Mesothelial cell of epicardium (in vitro differentiated cells): Measurements from ENCODE around the gene METTL17. TPM values are rescaled to one million over a fixed set of nuclear protein-coding genes. Genes with fewer than 3 reads are reported as not detected.
A peak's percentile ranks its signal among the peaks of the same experiment; 100 is the strongest.

Source experiments
- DNase-seq, 2 experiments: peaks; one replicate each; pipeline ENCODE4 v3.0.0; 2021; ENCODE audit warnings: low spot score in 2 of 2; ENCODE audit not compliant: unreplicated experiment in 2 of 2
- H3K27ac Mint-ChIP-seq: 2 replicates; pipeline ENCODE4 v1.8.0; 2021; ENCODE audit warnings: mixed read lengths
- H3K27me3 Mint-ChIP-seq: 2 replicates; pipeline ENCODE4 v1.8.0; 2021; ENCODE audit warnings: low read depth, mixed read lengths
- H3K36me3 Mint-ChIP-seq: 2 replicates; pipeline ENCODE4 v1.8.0; 2021; ENCODE audit warnings: mixed read lengths
- H3K4me1 Mint-ChIP-seq: 2 replicates; pipeline ENCODE4 v1.8.0; 2021; ENCODE audit warnings: mixed read lengths
- H3K4me3 Mint-ChIP-seq: 2 replicates; pipeline ENCODE4 v1.8.0; 2021; ENCODE audit warnings: mild to moderate bottlenecking, moderate library complexity, mixed read lengths
- H3K9me3 Mint-ChIP-seq: 2 replicates; pipeline ENCODE4 v1.8.0; 2021; ENCODE audit warnings: mixed read lengths
- total RNA-seq: library from RNA; stranded (reverse); gene quantifications from 3 replicates; pipeline ENCODE4 v1.2.1, GENCODE V29; 2021
- TF ChIP-seq, protein P1 (sequence below): fragments of 200-600 bp; sonication (generic); IDR thresholded peaks from one replicate; pipeline ENCODE4 v1.5.0; 2021; ENCODE audit warnings: antibody characterized with exemption; ENCODE audit not compliant: unreplicated experiment

Gene METTL17
- total RNA-seq, 1 donor from 2014 or later, result 72.4 TPM

- no peak overlapping the region for H3K4me3 Mint-ChIP-seq
- no peaks in the 10 kb centered on the region for H3K9me3 Mint-ChIP-seq
- no peak overlapping the region for H3K27ac Mint-ChIP-seq
- no peak for DNase-seq
- H3K4me1 Mint-ChIP-seq, result peaks cover 32% of the 10 kb centered on the region
- H3K27me3 Mint-ChIP-seq, result no peaks in the 10 kb centered on the region
- H3K36me3 Mint-ChIP-seq, result peaks cover 30% of the 10 kb centered on the region
- TF ChIP-seq, protein P1, sequence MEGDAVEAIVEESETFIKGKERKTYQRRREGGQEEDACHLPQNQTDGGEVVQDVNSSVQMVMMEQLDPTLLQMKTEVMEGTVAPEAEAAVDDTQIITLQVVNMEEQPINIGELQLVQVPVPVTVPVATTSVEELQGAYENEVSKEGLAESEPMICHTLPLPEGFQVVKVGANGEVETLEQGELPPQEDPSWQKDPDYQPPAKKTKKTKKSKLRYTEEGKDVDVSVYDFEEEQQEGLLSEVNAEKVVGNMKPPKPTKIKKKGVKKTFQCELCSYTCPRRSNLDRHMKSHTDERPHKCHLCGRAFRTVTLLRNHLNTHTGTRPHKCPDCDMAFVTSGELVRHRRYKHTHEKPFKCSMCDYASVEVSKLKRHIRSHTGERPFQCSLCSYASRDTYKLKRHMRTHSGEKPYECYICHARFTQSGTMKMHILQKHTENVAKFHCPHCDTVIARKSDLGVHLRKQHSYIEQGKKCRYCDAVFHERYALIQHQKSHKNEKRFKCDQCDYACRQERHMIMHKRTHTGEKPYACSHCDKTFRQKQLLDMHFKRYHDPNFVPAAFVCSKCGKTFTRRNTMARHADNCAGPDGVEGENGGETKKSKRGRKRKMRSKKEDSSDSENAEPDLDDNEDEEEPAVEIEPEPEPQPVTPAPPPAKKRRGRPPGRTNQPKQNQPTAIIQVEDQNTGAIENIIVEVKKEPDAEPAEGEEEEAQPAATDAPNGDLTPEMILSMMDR, result no peak
These were observed 29.6 kb downstream of the METTL17 start for GRCh38 chr14:21019366-21019765.

- no peak for DNase-seq
- TF ChIP-seq, protein P1, result no peak
- no peaks in the 10 kb centered on the region for H3K27me3 Mint-ChIP-seq
- H3K4me1 Mint-ChIP-seq, result peaks cover 35% of the 10 kb centered on the region
- H3K27ac Mint-ChIP-seq, result no peak overlapping the region
- H3K9me3 Mint-ChIP-seq, result no peaks in the 10 kb centered on the region
- H3K36me3 Mint-ChIP-seq, result peaks cover 30% of the 10 kb centered on the region
- no peak overlapping the region for H3K4me3 Mint-ChIP-seq
These were observed 31.3 kb downstream of the METTL17 start for GRCh38 chr14:21020977-21021545.

GRCh38 chr14:21022686-21023085 is 32.9 kb downstream of the METTL17 start:
- H3K36me3 Mint-ChIP-seq, result peaks cover 20% of the 10 kb centered on the region
- DNase-seq, result no peak
- peaks cover 45% of the 10 kb centered on the region for H3K4me1 Mint-ChIP-seq
- no peaks in the 10 kb centered on the region for H3K27me3 Mint-ChIP-seq
- peak overlapping the region; percentile 90 for H3K4me3 Mint-ChIP-seq
- H3K27ac Mint-ChIP-seq, result peak overlapping the region; percentile 5
- no peaks in the 10 kb centered on the region for H3K9me3 Mint-ChIP-seq
- TF ChIP-seq, protein P1, result no peak

DNA sequence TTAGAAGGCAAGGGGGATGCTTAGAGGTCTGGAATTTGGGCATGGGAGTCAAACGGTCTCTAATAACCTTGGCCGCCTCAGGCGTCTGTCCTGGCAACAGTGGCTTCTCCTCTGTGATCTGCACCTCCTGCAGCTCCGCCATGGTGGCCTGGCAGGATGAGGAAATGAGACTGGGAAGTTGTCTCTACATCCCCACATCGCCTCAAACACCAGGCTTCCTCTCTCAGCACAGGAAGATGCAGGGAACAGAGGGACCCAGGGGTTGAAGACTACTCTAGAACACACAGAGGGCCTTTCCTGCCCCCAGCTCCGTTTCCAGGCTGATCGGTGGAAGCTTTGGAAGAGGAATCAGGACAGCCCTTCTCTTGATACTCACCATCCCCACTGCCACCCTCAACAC is 33.4 kb downstream of the METTL17 start:
- Mint-ChIP-seq H3K9me3 (no peaks in the 10 kb centered on the region), H3K27ac (peak overlapping the region; percentile 5), H3K4me3 (peak overlapping the region; percentile 90), H3K27me3 (no peaks in the 10 kb centered on the region), H3K4me1 (peaks cover 45% of the 10 kb centered on the region), H3K36me3 (peaks cover 20% of the 10 kb centered on the region)
- no peak for DNase-seq
- TF ChIP-seq, protein P1, result no peak

- Mint-ChIP-seq H3K4me1 (peaks cover 48% of the 10 kb centered on the region), H3K27me3 (no peaks in the 10 kb centered on the region), H3K9me3 (no peaks in the 10 kb centered on the region), H3K27ac (peak overlapping the region; percentile 79), H3K4me3 (peak overlapping the region; percentile 90), H3K36me3 (peaks cover 20% of the 10 kb centered on the region)
- DNase-seq, result no peak
- TF ChIP-seq, protein P1, result no peak
These were observed 34.2 kb downstream of the METTL17 start for GRCh38 chr14:21023817-21024584.
